G401 (cell line): ENCODE results near the gene NBPF9. TPM values are rescaled to one million over a fixed set of nuclear protein-coding genes. Genes with fewer than 3 reads are reported as not detected.
A peak's percentile ranks its signal among the peaks of the same experiment; 100 is the strongest.
"Not testable (repeated sequence)": the region's sequence is repeated elsewhere in the genome, so short reads cannot be mapped to it uniquely, and the experiment has no call there.

Experiments used
- DNase-seq: peaks from one replicate; pipeline ENCODE4 v3.0.0-alpha.2; 2015; ENCODE audit warnings: low spot score
- in situ Hi-C: cut with HindIII; loops from 2 replicates; pipeline ENCODE4 v1.10.0; 2016; ENCODE audit warnings: low sequenced_read_pairs, mixed read lengths
- total RNA-seq: library from RNA; depleted of rRNA; stranded (reverse); fragments of >200 nt; shearing (Covaris generic); gene quantifications from 2 replicates; pipeline ENCODE4 v1.2.3, GENCODE V29; 2014; rRNA removed

Gene NBPF9, protein sequence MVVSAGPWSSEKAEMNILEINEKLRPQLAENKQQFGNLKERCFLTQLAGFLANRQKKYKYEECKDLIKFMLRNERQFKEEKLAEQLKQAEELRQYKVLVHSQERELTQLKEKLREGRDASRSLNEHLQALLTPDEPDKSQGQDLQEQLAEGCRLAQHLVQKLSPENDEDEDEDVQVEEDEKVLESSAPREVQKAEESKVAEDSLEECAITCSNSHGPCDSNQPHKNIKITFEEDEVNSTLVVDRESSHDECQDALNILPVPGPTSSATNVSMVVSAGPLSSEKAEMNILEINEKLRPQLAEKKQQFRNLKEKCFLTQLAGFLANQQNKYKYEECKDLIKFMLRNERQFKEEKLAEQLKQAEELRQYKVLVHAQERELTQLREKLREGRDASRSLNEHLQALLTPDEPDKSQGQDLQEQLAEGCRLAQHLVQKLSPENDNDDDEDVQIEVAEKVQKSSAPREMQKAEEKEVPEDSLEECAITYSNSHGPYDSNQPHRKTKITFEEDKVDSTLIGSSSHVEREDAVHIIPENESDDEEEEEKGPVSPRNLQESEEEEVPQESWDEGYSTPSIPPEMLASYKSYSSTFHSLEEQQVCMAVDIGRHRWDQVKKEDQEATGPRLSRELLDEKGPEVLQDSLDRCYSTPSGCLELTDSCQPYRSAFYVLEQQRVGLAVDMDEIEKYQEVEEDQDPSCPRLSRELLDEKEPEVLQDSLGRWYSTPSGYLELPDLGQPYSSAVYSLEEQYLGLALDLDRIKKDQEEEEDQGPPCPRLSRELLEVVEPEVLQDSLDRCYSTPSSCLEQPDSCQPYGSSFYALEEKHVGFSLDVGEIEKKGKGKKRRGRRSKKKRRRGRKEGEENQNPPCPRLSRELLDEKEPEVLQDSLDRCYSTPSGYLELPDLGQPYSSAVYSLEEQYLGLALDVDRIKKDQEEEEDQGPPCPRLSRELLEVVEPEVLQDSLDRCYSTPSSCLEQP (N-terminal part only)
- total RNA-seq: 5.6 and 6.7 TPM in 2 replicates

DNA sequence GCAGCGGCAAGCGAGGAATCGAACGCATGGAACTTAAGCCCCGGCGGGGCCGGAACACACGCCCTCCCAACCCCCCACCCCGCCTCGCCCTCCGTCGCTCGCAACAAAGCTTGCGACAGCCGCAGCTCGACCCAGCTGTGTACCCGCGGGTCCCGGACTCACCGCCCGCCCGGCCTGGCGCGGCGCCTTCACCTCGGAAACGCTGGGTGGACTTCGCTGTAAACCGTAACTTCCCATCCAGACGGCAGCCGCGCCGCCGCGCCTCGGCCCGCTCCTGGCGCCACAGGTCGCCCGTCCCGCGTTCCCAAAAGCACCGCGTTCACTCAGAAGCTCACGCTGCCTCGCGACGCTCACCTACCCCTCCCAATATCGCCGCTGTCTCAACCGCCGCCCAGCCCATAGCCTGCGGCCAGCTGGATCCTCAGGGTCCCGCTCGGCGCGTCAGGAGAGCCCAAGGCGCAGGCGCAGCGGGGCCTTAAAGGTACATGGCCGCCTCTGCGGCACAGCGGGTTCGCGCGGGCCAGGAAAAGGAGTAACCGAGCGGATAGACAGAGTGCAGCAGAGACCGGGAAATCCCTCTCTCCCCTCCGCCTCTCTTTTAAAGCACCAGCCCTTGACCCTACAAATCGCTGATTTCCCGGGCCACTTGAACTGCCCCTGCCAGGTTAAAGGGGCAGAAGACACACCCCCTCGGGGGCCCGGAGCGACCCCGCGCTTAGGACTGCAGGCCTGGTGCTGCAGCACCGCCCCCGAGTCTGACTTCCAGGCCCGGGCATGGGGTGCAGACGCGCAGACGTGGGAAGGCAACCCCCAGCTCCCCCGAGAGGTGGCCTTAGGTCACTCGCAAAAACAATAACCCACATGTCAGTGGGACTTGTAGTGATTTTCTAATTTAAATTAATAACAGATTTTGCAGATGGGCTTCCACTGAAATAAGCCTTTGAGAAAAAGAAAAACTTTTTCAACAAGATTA, at the start of gene NBPF9:
Gene NBPF9 (minus strand): TSS at position 443 of the 973 bp plus-strand sequence. CDS start 21,412 bp downstream, outside the sequence.
- in situ Hi-C loops: not testable (repeated sequence)
- DNase-seq: peak; percentile 17

DNA sequence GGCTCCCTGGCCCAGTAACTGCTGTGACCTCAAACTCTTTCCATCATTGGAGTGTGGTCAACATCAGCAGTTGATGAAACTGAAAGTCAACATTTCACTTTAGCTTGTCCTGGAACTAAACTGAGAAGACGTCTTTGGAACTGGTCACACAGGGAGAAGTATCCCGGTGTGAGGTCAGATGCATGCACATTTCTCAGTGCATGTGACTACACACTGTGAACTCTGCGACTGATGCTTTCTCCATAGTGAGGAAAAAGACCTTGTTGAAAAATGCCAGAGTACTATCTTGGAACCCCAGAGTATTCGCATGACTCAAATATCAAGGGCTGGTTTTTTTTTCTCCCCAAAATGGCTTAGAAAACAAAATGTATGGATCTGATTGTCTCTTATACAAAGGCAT, 46.6 kb upstream of the NBPF9 start:
- in situ Hi-C loops, DNase-seq: not testable (repeated sequence)

GRCh38 chr1:149137585-149137984, 34.2 kb upstream of the NBPF9 start:
- DNase-seq, in situ Hi-C loops: not testable (repeated sequence)

- in situ Hi-C loops, DNase-seq: not testable (repeated sequence)
These were observed 27.6 kb upstream of the NBPF9 start for GRCh38 chr1:149130938-149131337.

DNA sequence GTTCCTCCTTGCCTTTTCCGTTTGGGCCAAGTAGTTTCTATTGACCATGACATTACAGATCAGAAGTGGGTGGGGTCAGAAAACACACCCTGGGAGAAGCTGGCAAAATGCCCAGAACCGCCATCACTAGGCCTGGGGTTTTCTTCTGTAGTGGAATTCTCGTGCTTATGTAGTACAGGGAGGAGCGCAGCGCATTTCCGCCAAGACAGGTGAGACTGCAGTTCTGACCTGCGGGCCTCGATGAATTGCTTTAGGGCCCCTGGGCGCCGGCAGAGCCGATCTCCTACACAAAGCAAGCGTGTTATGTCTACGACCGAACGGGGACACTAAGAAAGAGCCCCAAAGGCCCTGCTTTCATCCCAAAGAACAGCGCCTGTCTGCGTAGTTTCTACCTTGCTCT, 25.9 kb upstream of the NBPF9 start:
- in situ Hi-C loops, DNase-seq: not testable (repeated sequence)

- DNase-seq, in situ Hi-C loops: not testable (repeated sequence)
These were observed 23.3 kb upstream of the NBPF9 start for GRCh38 chr1:149126555-149127145.

GRCh38 chr1:149123948-149124926, 20.9 kb upstream of the NBPF9 start:
- DNase-seq, in situ Hi-C loops: not testable (repeated sequence)

- DNase-seq, in situ Hi-C loops: not testable (repeated sequence)
These were observed 9.5 kb upstream of the NBPF9 start for GRCh38 chr1:149112828-149113227.

DNA sequence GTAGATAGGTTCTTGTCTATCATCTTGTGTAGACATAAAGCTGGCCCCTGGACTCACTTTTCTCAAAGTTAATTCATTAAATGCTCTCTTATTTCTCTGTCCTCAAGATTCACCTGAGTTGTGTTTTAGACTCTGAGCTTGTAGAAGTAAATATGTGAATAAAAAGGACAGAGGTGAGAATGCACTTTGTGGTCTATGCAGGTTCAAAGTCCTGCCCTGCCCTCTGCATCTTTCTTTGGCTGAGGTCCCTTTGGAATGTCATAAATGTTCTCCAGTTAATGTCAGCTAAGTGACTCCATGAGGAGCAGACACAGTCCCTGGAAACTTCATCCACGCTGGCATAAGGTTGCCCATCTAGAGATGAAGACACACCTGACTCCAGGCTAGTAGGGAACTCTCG, 7.0 kb upstream of the NBPF9 start:
- DNase-seq, in situ Hi-C loops: not testable (repeated sequence)

GRCh38 chr1:149102574-149102973, 777 bp downstream of the NBPF9 start:
- in situ Hi-C loops, DNase-seq: not testable (repeated sequence)

DNA sequence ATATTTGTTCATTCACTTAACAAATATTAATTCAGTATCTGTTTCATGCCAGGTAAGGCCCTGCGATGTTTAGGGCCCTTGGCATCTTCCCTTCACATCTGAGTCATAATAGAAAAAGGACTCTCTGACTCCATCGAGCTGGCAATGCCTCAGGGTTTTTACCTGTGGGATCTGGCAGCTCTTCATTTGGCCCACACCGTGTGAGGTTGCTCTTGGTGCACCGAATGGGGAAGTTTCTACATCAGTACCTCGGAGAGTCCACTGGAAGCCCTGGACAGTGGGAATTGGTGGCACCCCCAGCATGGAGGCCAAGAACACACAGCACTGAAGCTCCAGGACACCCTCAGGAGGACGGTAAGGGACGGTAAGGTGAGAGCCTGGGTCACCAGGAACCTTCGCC, 5.1 kb downstream of the NBPF9 start:
- in situ Hi-C loops, DNase-seq: not testable (repeated sequence)

DNA sequence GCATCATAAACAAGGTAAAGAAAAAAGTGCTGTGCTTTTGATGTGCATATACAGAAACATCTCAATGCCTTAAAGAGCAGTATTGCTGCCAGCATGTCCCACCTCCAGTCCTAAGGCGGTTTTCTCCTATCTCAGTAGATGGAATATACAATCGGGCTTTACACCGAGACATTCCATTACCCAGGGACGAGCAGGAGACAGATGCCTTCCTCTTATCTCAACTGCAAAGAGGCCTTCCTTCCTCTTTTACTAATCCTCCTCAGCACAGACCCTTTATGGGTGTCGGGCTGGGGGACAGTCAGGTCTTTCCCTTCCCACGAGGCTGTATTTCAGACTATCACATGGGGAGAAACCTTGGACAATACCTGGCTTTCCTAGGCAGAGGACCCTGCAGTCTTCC, 10.2 kb downstream of the NBPF9 start:
- DNase-seq, in situ Hi-C loops: not testable (repeated sequence)

DNA sequence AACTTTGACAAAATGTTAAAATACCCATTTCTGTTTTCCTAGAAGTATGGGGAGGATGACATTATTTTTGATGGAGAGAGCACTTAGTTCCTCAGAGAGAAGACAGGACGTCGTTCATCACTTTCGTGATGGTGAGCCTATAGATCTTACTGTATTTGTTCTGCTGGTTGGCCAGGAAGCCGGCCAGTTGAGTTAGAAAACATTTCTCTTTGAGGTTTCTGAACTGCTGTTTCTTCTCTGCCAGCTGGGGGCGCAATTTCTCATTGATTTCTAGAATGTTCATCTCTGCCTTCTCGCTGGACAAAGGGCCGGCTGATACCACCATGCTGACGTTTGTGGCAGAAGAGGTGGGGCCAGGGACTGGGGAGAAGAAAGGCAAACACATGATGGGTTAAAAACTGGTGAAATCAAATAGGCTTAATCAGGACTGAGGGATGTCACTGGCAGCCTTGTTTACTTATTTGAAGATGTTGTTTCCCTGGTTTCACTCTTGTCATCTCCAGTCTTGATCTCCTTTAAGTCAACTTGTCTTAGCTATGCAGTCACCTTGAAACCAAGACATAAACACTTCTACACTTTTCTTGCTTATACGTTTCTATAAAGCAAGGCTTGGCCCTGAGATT, 27.7 kb downstream of the NBPF9 start:
- DNase-seq, in situ Hi-C loops: not testable (repeated sequence)

DNA sequence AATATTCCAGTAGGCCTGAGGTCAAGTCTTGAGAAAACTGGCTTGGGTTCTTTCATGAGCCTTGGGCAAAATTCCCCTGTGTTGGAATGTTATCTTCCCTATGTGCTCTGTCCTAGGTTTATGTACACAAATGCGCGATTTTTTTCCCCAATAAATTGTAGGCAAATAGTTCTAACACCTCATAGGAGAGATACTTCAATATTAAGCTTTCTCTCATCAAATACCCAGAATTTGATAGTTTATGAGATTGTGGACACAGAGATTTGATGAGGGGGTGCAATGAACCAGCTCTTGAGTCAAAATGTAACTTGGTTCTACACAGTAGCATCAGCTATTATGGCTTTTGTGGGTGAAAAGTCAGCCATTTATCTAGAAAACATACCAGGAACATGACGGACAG, 38.7 kb downstream of the NBPF9 start:
- in situ Hi-C loops, DNase-seq: not testable (repeated sequence)

DNA sequence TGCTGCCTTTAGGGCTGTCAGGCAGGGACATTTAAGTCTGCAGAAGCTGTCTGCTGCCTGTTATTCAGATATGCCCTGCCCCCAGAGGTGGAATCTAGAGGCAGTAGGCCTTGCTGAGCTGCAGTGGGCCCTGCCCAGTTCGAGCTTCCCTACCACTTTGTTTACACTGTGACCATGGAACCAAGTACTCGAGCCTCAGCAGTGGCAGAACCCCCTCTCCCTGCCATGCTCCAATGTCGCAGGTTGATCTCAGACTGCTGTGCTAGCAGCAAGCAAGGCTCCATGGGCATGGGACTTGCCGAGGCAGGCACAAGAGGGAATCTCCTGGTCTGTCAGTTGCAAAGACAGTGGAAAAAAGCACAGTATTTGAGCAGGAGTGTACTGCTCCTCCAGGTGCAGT, 60.3 kb downstream of the NBPF9 start:
- in situ Hi-C loops, DNase-seq: not testable (repeated sequence)

DNA sequence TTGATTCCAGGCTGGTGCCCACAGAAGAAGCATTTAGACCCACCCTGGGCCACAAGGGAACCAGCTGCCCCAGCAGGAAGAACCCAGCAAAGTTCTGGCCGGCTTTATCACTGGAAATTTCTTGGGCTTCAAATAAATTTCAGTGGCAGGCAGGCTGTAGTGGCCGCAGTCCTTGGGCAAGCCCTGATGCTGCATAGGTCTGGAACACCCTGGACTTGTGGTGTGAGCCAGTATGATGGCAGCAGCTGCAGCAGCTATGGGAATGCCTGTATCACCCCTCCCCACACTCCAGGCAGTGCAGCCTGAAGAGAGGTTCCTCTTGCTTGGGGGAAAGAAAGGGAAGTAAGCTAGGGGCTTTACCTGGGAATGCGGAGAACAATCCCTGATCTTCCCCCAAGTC, 69.4 kb downstream of the NBPF9 start:
- DNase-seq, in situ Hi-C loops: not testable (repeated sequence)

DNA sequence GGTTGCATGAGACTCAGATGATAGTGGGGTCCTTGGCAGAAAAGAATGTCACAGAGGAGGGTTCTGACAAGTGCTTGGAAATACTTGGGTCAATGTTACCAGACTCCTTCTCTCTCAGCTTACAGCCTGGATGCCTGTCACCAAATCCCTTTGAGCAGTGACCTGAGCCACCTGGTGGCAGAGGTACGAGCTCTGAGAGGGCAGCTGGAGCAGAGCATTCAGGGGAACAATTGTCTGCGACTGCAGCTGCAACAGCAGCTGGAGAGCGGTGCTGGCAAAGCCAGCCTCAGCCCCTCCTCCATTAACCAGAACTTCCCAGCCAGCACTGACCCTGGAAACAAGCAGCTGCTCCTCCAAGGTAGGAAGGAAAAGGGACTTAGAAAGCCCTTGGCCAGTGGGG, 79.0 kb downstream of the NBPF9 start:
- in situ Hi-C loops, DNase-seq: not testable (repeated sequence)
